Endothelial cell of umbilical vein (primary cell): ENCODE data around the gene GLRA2.

Source experiments
- CTCF ChIP-seq, 2 donors: IDR thresholded peaks; 1 replicate in 1 of 2; 2 replicates in 1 of 2; pipeline ENCODE4 v1.5.1; 2011; ENCODE audit warnings: low read length in 2 of 2, mild to moderate bottlenecking in 2 of 2, moderate library complexity in 2 of 2, control low read depth in 1 of 2, inconsistent platforms in 1 of 2, low read depth in 1 of 2; ENCODE audit not compliant: insufficient read depth in 1 of 2; ENCODE audit errors: extremely low read depth in 1 of 2
- POLR2AphosphoS5 ChIP-seq: IDR thresholded peaks from 2 replicates; pipeline ENCODE4 v1.6.1; 2012; ENCODE audit warnings: low read depth, mild to moderate bottlenecking, control low read depth, low read length, moderate library complexity; ENCODE audit not compliant: insufficient read depth

DNA sequence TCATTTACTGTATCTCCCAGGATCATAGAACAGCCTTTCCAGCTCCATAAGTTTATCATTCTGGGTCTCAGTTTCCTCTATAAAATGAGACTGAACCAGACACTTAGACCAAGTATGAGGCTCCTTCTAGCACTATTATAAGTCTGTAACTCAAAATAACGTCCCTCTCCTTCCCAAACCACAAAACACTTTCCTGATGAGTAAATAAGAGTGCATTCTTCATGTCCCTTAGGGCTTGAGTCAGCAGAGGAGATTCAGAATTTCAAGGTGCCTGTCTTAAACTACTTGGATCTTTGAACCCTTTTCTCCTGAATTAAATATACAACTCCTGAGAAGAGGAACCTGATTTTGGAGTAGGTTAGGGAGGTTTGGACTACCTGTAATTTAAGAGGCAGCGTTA lies 62.6 kb downstream of the GLRA2 start:
- TF ChIP-seq POLR2AphosphoS5 (no peak), CTCF (IDR thresholded peaks at IDR 0.05; ENCODE audit: extremely low read depth in 1 of 2, insufficient read depth in 1 of 2, low read depth in 1 of 2, low read length in 2 of 2) (no peak)
